ENCODE measurements around the gene TLE1. TPM values are rescaled to one million over a fixed set of nuclear protein-coding genes. Genes with fewer than 3 reads are reported as not detected.

TLE1 gene
- total and polyA plus RNA-seq, 2 of the 4 experiments (the other 2 are of a cell fraction) = 36.0 to 51.0 TPM

- no peak overlapping the region for H3K27ac ChIP-seq (ENCODE audit: insufficient read depth, low read length)
- no peak overlapping the region for H3K4me3 ChIP-seq (ENCODE audit: insufficient read depth, low read depth, low read length)
- no peak overlapping the region for H3K56ac ChIP-seq (ENCODE audit: extremely low read depth, insufficient read depth, low read length)
- H2AFZ ChIP-seq (replicated peaks; ENCODE audit: low read length, poor library complexity) = no peak overlapping the region
- dilution Hi-C loops (cut with HindIII; ENCODE audit: low sequenced_read_pairs, unreplicated experiment) = no loop called here
- intact Hi-C loops (cut with micrococcal nuclease) = no loop called here
- H4K8ac ChIP-seq (ENCODE audit: low read depth in 2 of 2, low read length in 2 of 2) = no peak overlapping the region
- H3K9me3 ChIP-seq (ENCODE audit: control insufficient read depth, insufficient read depth, low read length) = no peaks in the 10 kb centered on the region
- peaks cover 12% of the 10 kb centered on the region for H3K4me1 ChIP-seq (ENCODE audit: control insufficient read depth, insufficient read depth, low read length)
- CTCF ChIA-PET = no interaction called here
- WGBS, 2 experiments (ENCODE audit: extremely low coverage in 2 of 2, insufficient read length in 1 of 2) = 94% methylated on average over 6 of the region's 13 CpGs; no CpG with 5 or more reads in 1 of the 2 experiments
- H3K4me2 ChIP-seq (ENCODE audit: low read depth, low read length) = no peak overlapping the region
- H3K36me3 ChIP-seq (ENCODE audit: control insufficient read depth, insufficient read depth, low read length) = peaks cover 15% of the 10 kb centered on the region
- peaks cover 23 to 32% of the 10 kb centered on the region in 2 experiments for H3K79me1 ChIP-seq (ENCODE audit: low read depth in 1 of 2, low read length in 2 of 2)
- H3K23ac ChIP-seq (ENCODE audit: low read depth, low read length) = no peak overlapping the region
- H2AK9ac ChIP-seq (replicated peaks; ENCODE audit: low read depth, low read length, poor library complexity) = no peak overlapping the region
- no peaks in the 10 kb centered on the region for H3K27me3 ChIP-seq (ENCODE audit: control insufficient read depth, insufficient read depth, low read length)
- H2BK5ac ChIP-seq (ENCODE audit: low read depth, low read length, poor library complexity, severe bottlenecking) = no peak overlapping the region
- H4K5ac ChIP-seq (ENCODE audit: low read depth, low read length) = no peak overlapping the region
- no peak for ATAC-seq (ENCODE audit: low read depth)
- H3K14ac ChIP-seq (replicated peaks; ENCODE audit: low read depth, low read length) = no peak overlapping the region
- H4K20me1 ChIP-seq (ENCODE audit: insufficient read depth, low read length) = peaks cover 4% of the 10 kb centered on the region; the same call in 1 of the 2 replicates
- H3K4ac ChIP-seq (ENCODE audit: low read depth, low read length) = no peak overlapping the region
- H2AK5ac ChIP-seq (ENCODE audit: low read depth, low read length) = no peak overlapping the region
- no peak for DNase-seq
- no peak overlapping the region for H3K9ac ChIP-seq (ENCODE audit: low read depth, low read length)
- H2BK120ac ChIP-seq (ENCODE audit: low read depth, low read length) = no peak overlapping the region
- no TSS peak for BruUV-seq (replicated peaks)
- no peak for TF ChIP-seq MAFK (IDR thresholded peaks at IDR 0.05; ENCODE audit: low read depth, low read length)
- TF ChIP-seq CHD1 (IDR thresholded peaks at IDR 0.05; ENCODE audit: low read depth, low read length) = no peak
- no peak for TF ChIP-seq CEBPB (IDR thresholded peaks at IDR 0.05; ENCODE audit: low read depth, low read length)
- in situ Hi-C loops (cut with MboI; ENCODE audit: low sequenced_read_pairs) = no loop called here
- no peak overlapping the region for H3K18ac ChIP-seq (ENCODE audit: low read depth, low read length)
- H4K91ac ChIP-seq (ENCODE audit: insufficient read depth, low read depth, low read length) = no peak overlapping the region
- no peak overlapping the region for H2BK15ac ChIP-seq (ENCODE audit: low read depth, low read length)
- H3K9me1 ChIP-seq (ENCODE audit: insufficient read depth, low read length) = peaks cover 10% of the 10 kb centered on the region
- no peak overlapping the region for H2BK20ac ChIP-seq (ENCODE audit: low read depth, low read length)
- POLR2A ChIA-PET (ENCODE audit: unreplicated experiment) = no interaction called here
These were observed 39.7 kb downstream of the TLE1 start for GRCh38 chr9:81649475-81650240.

Data from IMR-90 (cell line).